K562 (cell line): ENCODE results near the gene INVS. TPM values are rescaled to one million over a fixed set of nuclear protein-coding genes. Genes with fewer than 3 reads are reported as not detected.

Experiments used
- FOS ChIP-seq: IDR thresholded peaks from 3 replicates; pipeline ENCODE4 v1.6.1; 2011; ENCODE audit not compliant: insufficient read length; ENCODE audit errors: extremely low read depth
- HDAC2 ChIP-seq: fragments of 450-650 bp; IDR thresholded peaks from 2 replicates; pipeline ENCODE4 v1.6.1; 2016; ENCODE audit warnings: mild to moderate bottlenecking
- MIER1 ChIP-seq: fragments of 450-650 bp; IDR thresholded peaks from 2 replicates; pipeline ENCODE4 v1.6.1; 2016; ENCODE audit warnings: antibody characterized with exemption, mild to moderate bottlenecking, low read depth
- PHF21A ChIP-seq: fragments of 450-650 bp; IDR thresholded peaks from 2 replicates; pipeline ENCODE4 v1.6.1; 2017; ENCODE audit warnings: low read depth, borderline replicate concordance
- SMARCB1 ChIP-seq: IDR thresholded peaks from 2 replicates; pipeline ENCODE4 v1.6.1; 2011; ENCODE audit warnings: improper control_type of control experiment, low read depth; ENCODE audit not compliant: insufficient read length
- STAG1 ChIP-seq: sonication (generic); formaldehyde crosslinking; IDR thresholded peaks from 2 replicates; pipeline ENCODE4 v1.5.0; 2020; ENCODE audit warnings: missing genetic modification reagents, borderline replicate concordance
- THRB ChIP-seq: fragments of 450-650 bp; formaldehyde crosslinking; conservative IDR thresholded peaks from 2 replicates; pipeline ENCODE4 v1.4.0; 2022; ENCODE audit warnings: mild to moderate bottlenecking, missing genetic modification characterization
- XRCC4 ChIP-seq: IDR thresholded peaks from one replicate; pipeline ENCODE4 v1.6.1; 2011; ENCODE audit not compliant: insufficient read depth, insufficient read length; ENCODE audit errors: extremely low read depth
- YY1 ChIP-seq, 3 experiments: IDR thresholded peaks; 2 replicates each; pipeline ENCODE4 v1.6.1; 2011; ENCODE audit warnings: low read length in 2 of 3, mild to moderate bottlenecking in 2 of 3, moderate library complexity in 2 of 3, borderline replicate concordance in 1 of 3, control low read depth in 1 of 3, low read depth in 1 of 3; ENCODE audit not compliant: insufficient read depth in 3 of 3, insufficient replicate concordance in 2 of 3, control insufficient read depth in 1 of 3, insufficient read length in 1 of 3; ENCODE audit errors: extremely low read depth in 1 of 3
- ZMIZ1 ChIP-seq, 2 experiments: fragments of 150-350 bp in 1 of 2; IDR thresholded peaks; 2 replicates each; pipeline ENCODE4 v1.6.1; 2012 to 2016; ENCODE audit warnings: low read depth in 2 of 2, low read length in 2 of 2, mild to moderate bottlenecking in 1 of 2, moderate library complexity in 1 of 2
- ZNF143 ChIP-seq: sonication (generic); formaldehyde crosslinking; IDR thresholded peaks from 2 replicates; pipeline ENCODE4 v1.9.0; 2022; ENCODE audit warnings: mild to moderate bottlenecking, missing genetic modification reagents
- ZNF24 ChIP-seq: fragments of 450-650 bp; IDR thresholded peaks from 2 replicates; pipeline ENCODE4 v1.6.1; 2016
- ZNF41 ChIP-seq: fragments of 250-450 bp; sonication (Bioruptor Pico); conservative IDR thresholded peaks from 2 replicates; pipeline ENCODE4 v1.4.0; 2020; ENCODE audit warnings: mild to moderate bottlenecking
- ZNF507 ChIP-seq: conservative IDR thresholded peaks from 2 replicates; pipeline ENCODE4 v1.6.1; 2017; ENCODE audit warnings: missing genetic modification characterization, missing compliant biosample characterization
- ZNF584 ChIP-seq: fragments of 200-800 bp; sonication (Bioruptor generic); IDR thresholded peaks from 2 replicates; pipeline ENCODE4 v1.6.1; 2016; ENCODE audit warnings: low read depth, mild to moderate bottlenecking, missing genetic modification characterization, missing compliant biosample characterization
- polyA plus RNA-seq, 8 experiments: library from polyadenylated mRNA; depleted of rRNA in 4 of 8; stranded (reverse) in 5 of 8; unstranded in 3 of 8; fragments of >200 nt; fragmentation: Nextera tagmentation in 2 of 8; fragmentation: Illumina TruSeq in 1 of 8; extraction: Ambion mirVana in 2 of 8; extraction: Trizol in 1 of 8; gene quantifications; 2 replicates each; pipeline versions ENCODE4 v1.2.1 to v1.2.3, GENCODE V29; 2011 to 2014; ENCODE audit warnings: inconsistent platforms in 1 of 8, missing spikeins in 1 of 8
- total RNA-seq, 7 experiments: library from RNA; depleted of rRNA in 6 of 7; stranded (reverse); fragments of >200 nt in 6 of 7; fragmentation: Illumina TruSeq in 2 of 7; extraction: Trizol in 2 of 7; gene quantifications; 2 replicates each; pipeline versions ENCODE4 v1.2.1 to v1.2.3, GENCODE V29; 2011 to 2021; ENCODE audit warnings: low replicate concordance in 1 of 7
- TF ChIP-seq, protein P1 (sequence below): fragments of 250-450 bp; sonication (Bioruptor Pico); IDR thresholded peaks from 2 replicates; pipeline ENCODE4 v1.4.0; 2020
- TF ChIP-seq, protein P2 (sequence below): fragments of 250-450 bp; sonication (Bioruptor Pico); IDR thresholded peaks from 2 replicates; pipeline ENCODE4 v1.6.1; 2021; ENCODE audit warnings: mild to moderate bottlenecking

INVS gene
- total and polyA plus RNA-seq, 9 of the 15 experiments (the other 6 are each of a cell fraction or from before 2014, with no cell fraction given), result 0.77 to 18.5 (median 10.0) TPM

DNA sequence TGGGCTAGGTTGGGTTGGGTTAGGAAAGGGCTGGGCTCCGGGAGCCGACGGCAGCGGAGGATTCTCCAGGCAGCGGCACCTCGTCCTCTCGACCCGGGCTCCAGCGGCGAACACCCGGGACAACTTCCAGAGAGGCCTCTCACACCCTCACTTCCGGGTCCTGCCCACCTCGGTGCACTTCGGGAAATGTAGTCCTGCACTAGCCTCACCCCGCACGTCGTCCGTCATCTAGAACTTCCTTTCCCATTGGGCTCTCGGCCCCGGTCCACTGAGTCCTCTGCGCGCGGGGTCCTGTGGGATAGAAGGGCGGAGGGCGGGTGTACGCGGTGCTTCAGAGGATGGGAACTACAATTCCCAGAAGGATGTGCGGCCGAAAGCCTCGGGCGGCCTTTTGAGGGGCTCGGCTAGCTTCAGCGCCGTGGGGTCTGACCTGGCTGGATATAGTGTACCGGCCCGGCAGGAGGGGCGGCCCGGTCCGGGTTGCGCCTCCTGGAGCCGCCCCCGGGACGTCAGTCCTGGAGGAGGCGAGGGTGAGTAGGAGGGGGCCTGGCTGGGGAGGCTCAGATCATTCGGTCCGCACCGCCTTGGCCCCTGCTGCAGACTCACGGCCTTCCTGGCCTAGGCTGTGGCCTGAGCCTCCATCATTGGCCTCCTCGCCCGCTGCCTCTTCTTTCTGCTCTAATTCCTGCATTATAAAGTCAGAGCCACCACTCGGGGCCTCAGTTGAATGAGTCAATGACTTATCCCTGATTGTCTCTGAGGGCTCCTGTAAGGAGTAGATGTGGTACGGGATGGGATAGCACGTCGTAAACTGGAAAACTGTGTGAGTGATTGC is at the start of gene INVS, which contains the start of gene ERP44 (continued):
- TF ChIP-seq ZNF41 (CRISPR knock-in tag), result no peak
- TF ChIP-seq ZNF143, result peak; percentile 97
- peak in 2 of 3 experiments; percentile 27 to 33 for TF ChIP-seq YY1 (IDR thresholded peaks at IDR 0.05; ENCODE audit: borderline replicate concordance in 1 of 3, control insufficient read depth in 1 of 3, extremely low read depth in 1 of 3, insufficient read depth in 3 of 3, insufficient read length in 1 of 3, insufficient replicate concordance in 2 of 3, low read depth in 1 of 3, low read length in 2 of 3)
- TF ChIP-seq HDAC2, result peak; percentile 18; the same call in 1 of the 2 replicates
- TF ChIP-seq THRB, result no peak
- 0 out of 4 replicates have a peak, but pooled peaks of 1 of the 2 experiments have one; percentile 30 for TF ChIP-seq ZMIZ1 (IDR thresholded peaks at IDR 0.05; ENCODE audit: low read depth in 2 of 2, low read length in 2 of 2)
- no peak for TF ChIP-seq XRCC4
- TF ChIP-seq, protein P1, sequence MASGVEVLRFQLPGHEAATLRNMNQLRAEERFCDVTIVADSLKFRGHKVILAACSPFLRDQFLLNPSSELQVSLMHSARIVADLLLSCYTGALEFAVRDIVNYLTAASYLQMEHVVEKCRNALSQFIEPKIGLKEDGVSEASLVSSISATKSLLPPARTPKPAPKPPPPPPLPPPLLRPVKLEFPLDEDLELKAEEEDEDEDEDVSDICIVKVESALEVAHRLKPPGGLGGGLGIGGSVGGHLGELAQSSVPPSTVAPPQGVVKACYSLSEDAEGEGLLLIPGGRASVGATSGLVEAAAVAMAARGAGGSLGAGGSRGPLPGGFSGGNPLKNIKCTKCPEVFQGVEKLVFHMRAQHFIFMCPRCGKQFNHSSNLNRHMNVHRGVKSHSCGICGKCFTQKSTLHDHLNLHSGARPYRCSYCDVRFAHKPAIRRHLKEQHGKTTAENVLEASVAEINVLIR, result peak; percentile 52; the same call in 1 of the 2 replicates
- peak; percentile 77 for TF ChIP-seq ZNF584 (CRISPR knock-in tag)
- no peak for TF ChIP-seq MIER1
- peak; percentile 30; the same call in 1 of the 2 replicates for TF ChIP-seq ZNF24
- no peak for TF ChIP-seq STAG1
- TF ChIP-seq, protein P2, sequence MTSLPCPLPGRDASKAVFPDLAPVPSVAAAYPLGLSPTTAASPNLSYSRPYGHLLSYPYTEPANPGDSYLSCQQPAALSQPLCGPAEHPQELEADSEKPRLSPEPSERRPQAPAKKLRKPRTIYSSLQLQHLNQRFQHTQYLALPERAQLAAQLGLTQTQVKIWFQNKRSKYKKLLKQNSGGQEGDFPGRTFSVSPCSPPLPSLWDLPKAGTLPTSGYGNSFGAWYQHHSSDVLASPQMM (CRISPR knock-in tag), result no peak
- TF ChIP-seq FOS, result no peak
- no peak for TF ChIP-seq PHF21A
- TF ChIP-seq ZNF507 (tag), result no peak
- TF ChIP-seq SMARCB1, result no peak
